Upper lobe of left lung (tissue), 6 donors: ENCODE data around the gene ADISSP. TPM values are rescaled to one million over a fixed set of nuclear protein-coding genes. Genes with fewer than 3 reads are reported as not detected.

Experiments
- ATAC-seq, 2 donors: fragments of 200-7000 bp; cut with Tn5 transposase; one replicate each; pipeline ENCODE4 v1.9.1; 2022; ENCODE audit warnings: mild to moderate bottlenecking in 2 of 2, moderate library complexity in 2 of 2; ENCODE audit not compliant: low FRiP score in 2 of 2
- DNase-seq, 2 donors: peaks; one replicate each; pipeline ENCODE4 v3.0.0-alpha.2; 2019 to 2020
- H3K27ac ChIP-seq, 4 donors: fragments of 200-600 bp; sonication (generic); one replicate each; pipeline ENCODE4 v1.5.1; 2016 to 2019
- H3K27me3 ChIP-seq, 4 donors: fragments of 200-600 bp; sonication (generic); one replicate each; pipeline ENCODE4 v1.5.1; 2017 to 2019
- H3K36me3 ChIP-seq, 4 donors: fragments of 200-600 bp; sonication (generic); one replicate each; pipeline ENCODE4 v1.5.1; 2016 to 2019
- H3K4me1 ChIP-seq, 4 donors: fragments of 200-600 bp; sonication (generic); one replicate each; pipeline ENCODE4 v1.5.1; 2018 to 2019
- H3K4me3 ChIP-seq, 4 donors: fragments of 200-600 bp; sonication (generic); one replicate each; pipeline ENCODE4 v1.5.1; 2017 to 2019; ENCODE audit warnings: mild to moderate bottlenecking in 2 of 4, moderate library complexity in 1 of 4
- H3K9me3 ChIP-seq, 4 donors: fragments of 200-600 bp; sonication (generic); one replicate each; pipeline ENCODE4 v1.5.1; 2018 to 2019
- CTCF ChIP-seq, 6 experiments: fragments of 450-650 bp in 4 of 6; fragments of 200-600 bp in 2 of 6; sonication (generic) in 2 of 6; IDR thresholded peaks; one replicate each; pipeline ENCODE4 v1.5.1; 2016 to 2019; ENCODE audit warnings: antibody characterized with exemption in 6 of 6
- EP300 ChIP-seq, 4 donors: sonication (generic); formaldehyde crosslinking; IDR thresholded peaks; one replicate each; pipeline ENCODE4 v1.5.1; 2017; ENCODE audit warnings: antibody characterized with exemption in 4 of 4, control low read depth in 2 of 4
- POLR2A ChIP-seq, 4 donors: fragments of 450-650 bp; IDR thresholded peaks; one replicate each; pipeline ENCODE4 v1.5.1; 2016 to 2017; ENCODE audit warnings: antibody characterized with exemption in 4 of 4, mild to moderate bottlenecking in 2 of 4
- POLR2AphosphoS5 ChIP-seq, 2 donors: sonication (generic); formaldehyde crosslinking; IDR thresholded peaks; one replicate each; pipeline ENCODE4 v1.5.1; 2017; ENCODE audit warnings: antibody characterized with exemption in 2 of 2
- WGBS, 2 donors: methylation state at CpG; one replicate each; pipeline ENCODE4 v1.1.5; 2017 to 2018; 5-methylcytosine and 5-hydroxymethylcytosine counted together
- total RNA-seq, 6 donors: library from RNA; depleted of rRNA in 4 of 6; stranded (reverse); fragments of >200 nt in 4 of 6; gene quantifications; one replicate each; pipeline versions ENCODE4 v1.1.0 to v1.2.1, GENCODE V29; 2016 to 2021
- donor health status: DM: no; HTN: no; CAD: no; lungs with moderate emphysema.
- donor health status: DM: no; HTN: yes; CAD: no; lungs with severe emphysema.

The ADISSP gene
- total RNA-seq, 6 donors from 2014 or later, result 6.7 to 41.9 (median 39.1) TPM

GRCh38 chr20:3771552-3772058 is 4.1 kb upstream of the ADISSP start:
- Histone ChIP-seq H3K27me3 (no peaks in the 10 kb centered on the region), H3K27ac (no peak overlapping the region), H3K4me1 (peaks cover 18 to 22% (median 20%) of the 10 kb centered on the region in 4 donors), H3K9me3 (no peaks in the 10 kb centered on the region), H3K4me3 (no peak overlapping the region), H3K36me3 (no peaks in the 10 kb centered on the region)
- ATAC-seq (no peak), DNase-seq (no peak)
- TF ChIP-seq CTCF (IDR thresholded peaks at IDR 0.05) (no peak), POLR2AphosphoS5 (IDR thresholded peaks at IDR 0.05) (no peak)
- WGBS, 2 donors, result 69 to 73% methylated on average over 7 of the region's 7 CpGs

GRCh38 chr20:3768342-3769130 is 983 bp upstream of the ADISSP start:
- Histone ChIP-seq H3K4me3 (peak overlapping the region; percentile 66 to 76 (median 72)), H3K9me3 (no peaks in the 10 kb centered on the region), H3K27me3 (no peaks in the 10 kb centered on the region), H3K4me1 (peaks cover 24 to 48% (median 29%) of the 10 kb centered on the region in 4 donors), H3K27ac (peak overlapping the region; percentile 83 to 93 (median 91)), H3K36me3 (no peaks in the 10 kb centered on the region)
- TF ChIP-seq CTCF (IDR thresholded peaks at IDR 0.05), result peak in 5 of 6 experiments; percentile 39 to 64 (median 53)
- TF ChIP-seq POLR2AphosphoS5 (IDR thresholded peaks at IDR 0.05), result peak in 1 of 2 donors; percentile 12
- no peak for TF ChIP-seq POLR2A (IDR thresholded peaks at IDR 0.05)
- no peak for TF ChIP-seq EP300 (IDR thresholded peaks at IDR 0.05)
- WGBS, 2 donors, result 3 to 5% methylated on average over 12 to 24 of the region's 51 CpGs
- ATAC-seq (peak; percentile 67 to 70), DNase-seq (peak; percentile 75 to 94)

GRCh38 chr20:3767110-3767426 is 485 bp downstream of the ADISSP start:
- Histone ChIP-seq H3K27ac (peak overlapping the region in 3 of 4 donors; percentile 10 to 90 (median 47)), H3K4me1 (peaks cover 24 to 48% (median 29%) of the 10 kb centered on the region in 4 donors), H3K27me3 (no peaks in the 10 kb centered on the region), H3K36me3 (no peaks in the 10 kb centered on the region), H3K4me3 (peak overlapping the region; percentile 70 to 87 (median 76)), H3K9me3 (no peaks in the 10 kb centered on the region)
- WGBS, 2 donors, result 0% methylated on average over 1 to 21 of the region's 21 CpGs
- ATAC-seq, result no peak
- TF ChIP-seq POLR2A (IDR thresholded peaks at IDR 0.05) (no peak), CTCF (IDR thresholded peaks at IDR 0.05) (no peak), POLR2AphosphoS5 (IDR thresholded peaks at IDR 0.05) (no peak), EP300 (IDR thresholded peaks at IDR 0.05) (no peak)
- no peak for DNase-seq

GRCh38 chr20:3766422-3767109 is 987 bp downstream of the ADISSP start:
- peak overlapping the region in 3 of 4 donors; percentile 10 to 90 (median 21) for H3K27ac ChIP-seq
- H3K27me3 ChIP-seq, result no peaks in the 10 kb centered on the region
- WGBS, 2 donors, result 23 to 31% methylated on average over 6 to 9 of the region's 9 CpGs

More at GRCh38 chr20:3766422-3767109, 987 bp downstream of the ADISSP start:
- no peaks in the 10 kb centered on the region for H3K36me3 ChIP-seq
- peaks cover 24 to 48% (median 29%) of the 10 kb centered on the region in 4 donors for H3K4me1 ChIP-seq
- H3K4me3 ChIP-seq, result peak overlapping the region; percentile 70 to 87 (median 76)
- DNase-seq (no peak), ATAC-seq (no peak)
- TF ChIP-seq POLR2A (IDR thresholded peaks at IDR 0.05) (no peak), EP300 (IDR thresholded peaks at IDR 0.05) (no peak), CTCF (IDR thresholded peaks at IDR 0.05) (no peak), POLR2AphosphoS5 (IDR thresholded peaks at IDR 0.05) (no peak)
- H3K9me3 ChIP-seq, result no peaks in the 10 kb centered on the region
